DND-41 (cell line): Measurements from ENCODE around the gene GABBR2.

Source experiments
- ATAC-seq: fragments of 200-7000 bp; cut with Tn5 transposase; 3 replicates; pipeline ENCODE4 v1.9.1; 2021; ENCODE audit warnings: low read depth; ENCODE audit not compliant: insufficient read depth
- DNase-seq: peaks from one replicate; pipeline ENCODE4 v3.0.0-alpha.2; 2020
- H2AFZ ChIP-seq: 2 replicates; pipeline ENCODE4 v1.6.0; 2012; ENCODE audit warnings: low read depth, low read length
- H3K27ac ChIP-seq: 2 replicates; pipeline ENCODE4 v1.5.1; 2012; ENCODE audit warnings: low read length, inconsistent platforms
- H3K27me3 ChIP-seq: fragments of 200-600 bp; sonication (generic); 2 replicates; pipeline ENCODE4 v1.6.0; 2012; ENCODE audit warnings: low read length, mild to moderate bottlenecking, inconsistent platforms; ENCODE audit not compliant: insufficient read depth, poor library complexity
- H3K36me3 ChIP-seq: 2 replicates; pipeline ENCODE4 v1.5.1; 2012; ENCODE audit warnings: low read length, inconsistent platforms; ENCODE audit not compliant: insufficient read depth
- H3K4me1 ChIP-seq: 2 replicates; pipeline ENCODE4 v1.5.1; 2012; ENCODE audit warnings: mild to moderate bottlenecking, low read length; ENCODE audit not compliant: insufficient read depth
- H3K4me2 ChIP-seq: 2 replicates; pipeline ENCODE4 v1.6.0; 2012; ENCODE audit warnings: mild to moderate bottlenecking, moderate library complexity, low read length, inconsistent platforms; ENCODE audit not compliant: insufficient read depth
- H3K4me3 ChIP-seq, 2 experiments: fragments of 200-600 bp in 1 of 2; shearing (Covaris generic) in 1 of 2; 2 replicates each; pipeline ENCODE4 v1.5.1; 2012 to 2016; ENCODE audit warnings: inconsistent platforms in 2 of 2, low read length in 2 of 2, mild to moderate bottlenecking in 2 of 2, low read depth in 1 of 2, moderate library complexity in 1 of 2
- H3K79me2 ChIP-seq: 2 replicates; pipeline ENCODE4 v1.6.0; 2012; ENCODE audit warnings: low read length, inconsistent platforms; ENCODE audit not compliant: insufficient read depth
- H3K9ac ChIP-seq: 2 replicates; pipeline ENCODE4 v1.6.0; 2012; ENCODE audit warnings: low read depth, mild to moderate bottlenecking, inconsistent platforms, low read length, moderate library complexity
- H3K9me3 ChIP-seq: 2 replicates; pipeline ENCODE4 v1.5.1; 2012; ENCODE audit warnings: low read length, moderate library complexity, mild to moderate bottlenecking, inconsistent platforms; ENCODE audit not compliant: insufficient read depth, severe bottlenecking
- H4K20me1 ChIP-seq: 2 replicates; pipeline ENCODE4 v1.6.0; 2012; ENCODE audit warnings: low read length; ENCODE audit not compliant: insufficient read depth
- CTCF ChIP-seq: IDR thresholded peaks from 2 replicates; pipeline ENCODE4 v1.5.1; 2012; ENCODE audit warnings: borderline replicate concordance, low read length, moderate library complexity, mild to moderate bottlenecking; ENCODE audit not compliant: poor library complexity, severe bottlenecking; ENCODE audit errors: extremely low read depth
- EZH2 ChIP-seq: IDR thresholded peaks from 3 replicates; pipeline ENCODE4 v1.6.1; 2012; ENCODE audit warnings: borderline replicate concordance, low read depth, mild to moderate bottlenecking, moderate library complexity, low read length, inconsistent platforms; ENCODE audit not compliant: severe bottlenecking

Gene GABBR2

GRCh38 chr9:98606730-98607129 lies 102.0 kb downstream of the GABBR2 start:
- DNase-seq (no peak), ATAC-seq (no peak)
- Histone ChIP-seq H3K27ac (no peak overlapping the region), H3K4me2 (no peak overlapping the region), H3K27me3 (no peaks in the 10 kb centered on the region), H3K79me2 (no peaks in the 10 kb centered on the region), H2AFZ (no peak overlapping the region), H3K9me3 (no peaks in the 10 kb centered on the region), H3K36me3 (no peaks in the 10 kb centered on the region), H3K4me1 (no peaks in the 10 kb centered on the region), H3K4me3 (no peak overlapping the region), H4K20me1 (no peaks in the 10 kb centered on the region), H3K9ac (no peak overlapping the region)
- TF ChIP-seq CTCF (no peak), EZH2 (no peak)

DNA sequence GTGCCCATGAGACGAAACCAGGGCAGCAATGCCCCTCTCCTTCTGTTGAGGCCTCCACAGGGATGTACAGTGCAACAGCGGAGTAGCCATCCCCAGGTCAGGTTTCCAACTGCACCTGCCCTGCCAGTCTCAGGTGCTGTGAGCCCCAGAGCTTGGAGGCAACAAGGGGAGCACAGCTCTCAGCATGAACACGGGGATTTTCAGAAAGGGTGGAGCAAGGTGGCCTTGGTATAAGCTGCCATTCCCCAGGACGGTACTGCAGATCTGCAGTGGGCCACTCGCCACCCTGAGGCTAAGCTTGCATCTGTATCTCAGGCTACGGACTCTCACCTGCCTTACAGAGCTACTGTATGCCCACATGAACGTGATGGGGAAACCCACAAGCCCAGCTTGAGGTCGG lies 103.6 kb downstream of the GABBR2 start:
- Histone ChIP-seq H3K27me3 (no peaks in the 10 kb centered on the region), H3K79me2 (no peaks in the 10 kb centered on the region), H3K4me2 (no peak overlapping the region), H3K9ac (no peak overlapping the region), H2AFZ (no peak overlapping the region), H4K20me1 (no peaks in the 10 kb centered on the region), H3K4me1 (no peaks in the 10 kb centered on the region), H3K4me3 (no peak overlapping the region), H3K36me3 (no peaks in the 10 kb centered on the region), H3K27ac (no peak overlapping the region), H3K9me3 (no peaks in the 10 kb centered on the region)
- no peak for DNase-seq
- no peak for TF ChIP-seq EZH2
- TF ChIP-seq CTCF, result no peak
- ATAC-seq, result no peak

- no peaks in the 10 kb centered on the region for H3K36me3 ChIP-seq
- H3K4me1 ChIP-seq, result no peaks in the 10 kb centered on the region
- H2AFZ ChIP-seq, result no peak overlapping the region
- DNase-seq (no peak), ATAC-seq (no peak)
- H3K9me3 ChIP-seq, result no peaks in the 10 kb centered on the region
- H3K79me2 ChIP-seq, result no peaks in the 10 kb centered on the region
- no peaks in the 10 kb centered on the region for H3K27me3 ChIP-seq
- H4K20me1 ChIP-seq, result no peaks in the 10 kb centered on the region
- no peak overlapping the region for H3K27ac ChIP-seq
- H3K4me2 ChIP-seq, result no peak overlapping the region
- TF ChIP-seq EZH2 (no peak), CTCF (no peak)
- H3K4me3 ChIP-seq, result no peak overlapping the region
- H3K9ac ChIP-seq, result no peak overlapping the region
Measured at GRCh38 chr9:98603821-98604383, 104.8 kb downstream of the GABBR2 start.

- Histone ChIP-seq H3K27ac (no peak overlapping the region), H3K79me2 (no peaks in the 10 kb centered on the region), H3K4me2 (no peak overlapping the region), H3K36me3 (no peaks in the 10 kb centered on the region), H2AFZ (no peak overlapping the region), H3K27me3 (no peaks in the 10 kb centered on the region), H4K20me1 (no peaks in the 10 kb centered on the region), H3K4me1 (no peaks in the 10 kb centered on the region), H3K9me3 (no peaks in the 10 kb centered on the region), H3K4me3 (no peak overlapping the region), H3K9ac (no peak overlapping the region)
- no peak for ATAC-seq
- no peak for DNase-seq
- no peak for TF ChIP-seq EZH2
- TF ChIP-seq CTCF, result no peak
Measured at GRCh38 chr9:98602839-98603500, 105.8 kb downstream of the GABBR2 start.
